GM12801 (cell line): ENCODE data around the gene ATP11A.

ENCODE experiments used
- CTCF ChIP-seq: IDR thresholded peaks from one replicate; pipeline ENCODE4 v1.5.1; 2011; ENCODE audit warnings: control low read depth; ENCODE audit not compliant: insufficient read length; ENCODE audit errors: extremely low read depth

The ATP11A gene

GRCh38 chr13:112931028-112931934 is 241.4 kb downstream of the ATP11A start:
- no peak for TF ChIP-seq CTCF

- TF ChIP-seq CTCF: no peak
Measured at GRCh38 chr13:112932971-112933370, 243.1 kb downstream of the ATP11A start.

GRCh38 chr13:112933649-112934048 is 243.8 kb downstream of the ATP11A start:
- TF ChIP-seq CTCF: no peak

- TF ChIP-seq CTCF: no peak
Measured at GRCh38 chr13:112934078-112934477, 244.2 kb downstream of the ATP11A start.
